Heart left ventricle (tissue), 13 donors: ENCODE data around the gene MFGE8.

Experiments used
- CTCF ChIP-seq, 12 donors: fragments of 200-600 bp; sonication (generic) in 4 of 12; IDR thresholded peaks; one replicate each; pipeline versions ENCODE4 v1.5.0 to v1.8.0; 2018 to 2022; ENCODE audit warnings: antibody characterized with exemption in 12 of 12, mild to moderate bottlenecking in 5 of 12
- POLR2A ChIP-seq, 2 donors: fragments of 450-650 bp; IDR thresholded peaks; one replicate each; pipeline ENCODE4 v1.6.1; 2017; ENCODE audit warnings: antibody characterized with exemption in 2 of 2, mild to moderate bottlenecking in 2 of 2, moderate library complexity in 2 of 2
- donor health status: ischemic (EF 13 %, LVEDD 7.1; RV severe dilation, severe dysfunction).
- donor health status: DM: no; HTN: yes; CAD: no.
- donor health status: DM: no; HTN: no; CAD: no.
- donor health status: ischemic (EF 25% LVEDD 6.9; RV normal size, moderate dysfunction).
- donor health status: ischemic (EF 25% LVEDD 5.7; RV mildly dilated, moderate dysfunction).
- donor health status: ischemic (EF 35%, LVEDD 5.7; RV mildly dilated, moderate dysfunction).
- donor health status: nonischemic (EF 11% LVEDD 7.7; RV severe dilation, severe dysfunction).
- donor health status: DM: yes; HTN: yes; CAD: no.
- donor health status: PGD.
- donor health status: ischemic (EF 29% LVEDD 5.4; RV normal size, mild dysfunction).
- donor health status: nonischemic (EF 23%, LVEDD 6.1; RV moderate dilation, normal function).

GRCh38 chr15:88906130-88906529 is 7.0 kb downstream of the MFGE8 start:
- no peak for TF ChIP-seq CTCF (IDR thresholded peaks at IDR 0.05)
- no peak for TF ChIP-seq POLR2A (IDR thresholded peaks at IDR 0.05)
